Right ventricle myocardium superior (tissue), 1 donor: ENCODE measurements around the gene ZSCAN2. TPM values are rescaled to one million over a fixed set of nuclear protein-coding genes. Genes with fewer than 3 reads are reported as not detected.

Experiments used
- ATAC-seq: fragments of 200-7000 bp; cut with Tn5 transposase; one replicate; pipeline ENCODE4 v1.9.1; 2020; ENCODE audit warnings: mild to moderate bottlenecking; ENCODE audit not compliant: poor library complexity
- DNase-seq: peaks from one replicate; pipeline ENCODE4 v3.0.0-alpha.2; 2020
- intact Hi-C: fragments of 100-400 bp; cut with DNase I; formaldehyde crosslinking; loops from one replicate; pipeline ENCODE4 v1.11.2; 2022
- total RNA-seq: library from RNA; stranded (reverse); fragmentation: NEBNext Ultra II Directional; extraction: Animal tissue kit (Norgen Biotek cat#: 25700); gene quantifications from one replicate; pipeline ENCODE4 v1.2.1, GENCODE V29; 2021
- donor health status: DM: no; HTN: yes; CAD: no; lungs with severe emphysema.

The ZSCAN2 gene
- total RNA-seq, 1 donor from 2014 or later, result 6.2 TPM

- intact Hi-C loops, result no loop called here
- DNase-seq (no peak), ATAC-seq (no peak)
These were observed 56.2 kb downstream of the ZSCAN2 start for GRCh38 chr15:84656972-84657371.

GRCh38 chr15:84657748-84658079, 56.9 kb downstream of the ZSCAN2 start:
- intact Hi-C loops, result no loop called here
- no peak for ATAC-seq
- DNase-seq, result no peak

- peak; percentile 85 for DNase-seq
- intact Hi-C loops, result no loop called here
- ATAC-seq, result peak; percentile 66
These were observed 57.4 kb downstream of the ZSCAN2 start, which contains the start of gene NMB for GRCh38 chr15:84658080-84658787. Gene NMB (minus strand): TSS chr15:84658199. CDS start chr15:84658152, 47 bp downstream.

- DNase-seq (no peak), ATAC-seq (no peak)
- intact Hi-C loops, result no loop called here
These were observed 58.1 kb downstream of the ZSCAN2 start for GRCh38 chr15:84658788-84659411.

GRCh38 chr15:84659904-84660781, 59.3 kb downstream of the ZSCAN2 start:
- no peak for DNase-seq
- no peak for ATAC-seq
- intact Hi-C loops, result no loop called here

GRCh38 chr15:84661001-84661400, 60.2 kb downstream of the ZSCAN2 start:
- no peak for DNase-seq
- ATAC-seq, result no peak
- intact Hi-C loops, result no loop called here

- intact Hi-C loops, result no loop called here
- no peak for DNase-seq
- no peak for ATAC-seq
These were observed 65.6 kb downstream of the ZSCAN2 start for GRCh38 chr15:84666373-84666772.

- ATAC-seq (no peak), DNase-seq (no peak)
- intact Hi-C loops, result no loop called here
These were observed 67.6 kb downstream of the ZSCAN2 start for GRCh38 chr15:84668221-84668982.

GRCh38 chr15:84669726-84670125, 68.9 kb downstream of the ZSCAN2 start:
- no peak for DNase-seq
- intact Hi-C loops, result no loop called here
- ATAC-seq, result no peak

- intact Hi-C loops, result no loop called here
- DNase-seq (no peak), ATAC-seq (no peak)
These were observed 70.4 kb downstream of the ZSCAN2 start for GRCh38 chr15:84671211-84671610.

Other genes with a start within 250 kb of the ZSCAN2 start
- gene WDR73, start 53.3 kb downstream of the ZSCAN2 start, total RNA-seq, result 13.7 TPM
- 1.9 TPM for gene NMB, start 57.2 kb downstream of the ZSCAN2 start, total RNA-seq
- gene SEC11A, start 115.1 kb downstream of the ZSCAN2 start, total RNA-seq, result 82.5 TPM
- gene ZNF592, start 147.6 kb downstream of the ZSCAN2 start, total RNA-seq, result 16.3 TPM
- 114 TPM for gene ALPK3, start 216.3 kb downstream of the ZSCAN2 start, total RNA-seq